HCT116 (cell line): ENCODE data around the gene CRYGN.

Experiments used
- CBX3 ChIP-seq: IDR thresholded peaks from 2 replicates; pipeline ENCODE4 v1.6.1; 2012; ENCODE audit warnings: low read depth
- EZH2 ChIP-seq: fragments of 200-600 bp; sonication (generic); IDR thresholded peaks from 2 replicates; pipeline ENCODE4 v1.6.1; 2017; ENCODE audit warnings: antibody characterized with exemption, mixed run types
- EZH2phosphoT487 ChIP-seq: fragments of 200-600 bp; IDR thresholded peaks from 2 replicates; pipeline ENCODE4 v1.6.1; 2018; ENCODE audit warnings: antibody characterized with exemption, borderline replicate concordance
- REST ChIP-seq: IDR thresholded peaks from 2 replicates; pipeline ENCODE4 v1.6.1; 2012; ENCODE audit warnings: low read depth
- SP1 ChIP-seq: IDR thresholded peaks from 2 replicates; pipeline ENCODE4 v1.6.1; 2012; ENCODE audit warnings: low read depth
- ZNF274 ChIP-seq: fragments of 200-500 bp; sonication (Bioruptor generic); IDR thresholded peaks from 2 replicates; pipeline ENCODE4 v1.6.1; 2014; ENCODE audit warnings: mild to moderate bottlenecking, low read depth, low read length, inconsistent platforms
- TF ChIP-seq, protein P1 (sequence below), 3 experiments: fragments of 200-600 bp in 1 of 3; sonication (generic) in 1 of 3; IDR thresholded peaks in 2 of 3; conservative IDR thresholded peaks in 1 of 3; 2 replicates each; pipeline ENCODE4 v1.5.1; 2012 to 2017; ENCODE audit warnings: low read depth in 2 of 3, low read length in 2 of 3, antibody characterized with exemption in 1 of 3, borderline replicate concordance in 1 of 3, control low read depth in 1 of 3, mild to moderate bottlenecking in 1 of 3, mixed read lengths in 1 of 3, mixed run types in 1 of 3, moderate library complexity in 1 of 3; ENCODE audit not compliant: insufficient read depth in 1 of 3
- TF ChIP-seq, protein P2 (sequence below): IDR thresholded peaks from 2 replicates; pipeline ENCODE4 v1.6.1; 2011; ENCODE audit warnings: mild to moderate bottlenecking, low read length, moderate library complexity; ENCODE audit not compliant: insufficient replicate concordance; ENCODE audit errors: extremely low read depth

DNA sequence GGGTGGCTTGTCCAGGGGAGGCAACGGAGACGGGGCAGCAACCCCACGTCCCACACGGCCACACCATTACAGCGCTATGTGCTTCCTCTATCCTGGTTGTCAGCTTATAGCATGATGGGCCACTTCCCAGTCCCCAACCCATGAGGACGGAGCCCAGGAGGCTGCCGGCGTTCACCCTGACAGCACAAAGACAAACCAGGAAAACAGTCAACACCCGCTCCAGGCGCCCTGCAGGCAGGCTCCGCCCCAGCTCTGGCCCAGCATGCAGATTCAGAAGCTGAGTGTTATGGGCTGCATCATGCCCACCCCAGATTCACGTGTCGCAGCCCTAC lies 44.9 kb downstream of the CRYGN start:
- TF ChIP-seq, protein P1, sequence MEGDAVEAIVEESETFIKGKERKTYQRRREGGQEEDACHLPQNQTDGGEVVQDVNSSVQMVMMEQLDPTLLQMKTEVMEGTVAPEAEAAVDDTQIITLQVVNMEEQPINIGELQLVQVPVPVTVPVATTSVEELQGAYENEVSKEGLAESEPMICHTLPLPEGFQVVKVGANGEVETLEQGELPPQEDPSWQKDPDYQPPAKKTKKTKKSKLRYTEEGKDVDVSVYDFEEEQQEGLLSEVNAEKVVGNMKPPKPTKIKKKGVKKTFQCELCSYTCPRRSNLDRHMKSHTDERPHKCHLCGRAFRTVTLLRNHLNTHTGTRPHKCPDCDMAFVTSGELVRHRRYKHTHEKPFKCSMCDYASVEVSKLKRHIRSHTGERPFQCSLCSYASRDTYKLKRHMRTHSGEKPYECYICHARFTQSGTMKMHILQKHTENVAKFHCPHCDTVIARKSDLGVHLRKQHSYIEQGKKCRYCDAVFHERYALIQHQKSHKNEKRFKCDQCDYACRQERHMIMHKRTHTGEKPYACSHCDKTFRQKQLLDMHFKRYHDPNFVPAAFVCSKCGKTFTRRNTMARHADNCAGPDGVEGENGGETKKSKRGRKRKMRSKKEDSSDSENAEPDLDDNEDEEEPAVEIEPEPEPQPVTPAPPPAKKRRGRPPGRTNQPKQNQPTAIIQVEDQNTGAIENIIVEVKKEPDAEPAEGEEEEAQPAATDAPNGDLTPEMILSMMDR (IDR thresholded peaks at IDR 0.05 in 2 of 3, conservative IDR thresholded peaks at IDR 0.05 in 1 of 3; ENCODE audit: borderline replicate concordance in 1 of 3, insufficient read depth in 1 of 3, low read depth in 2 of 3, low read length in 2 of 3) = no peak
- TF ChIP-seq REST (no peak), SP1 (no peak), EZH2 (no peak), EZH2phosphoT487 (no peak), ZNF274 (no peak), CBX3 (no peak)
- TF ChIP-seq, protein P2, sequence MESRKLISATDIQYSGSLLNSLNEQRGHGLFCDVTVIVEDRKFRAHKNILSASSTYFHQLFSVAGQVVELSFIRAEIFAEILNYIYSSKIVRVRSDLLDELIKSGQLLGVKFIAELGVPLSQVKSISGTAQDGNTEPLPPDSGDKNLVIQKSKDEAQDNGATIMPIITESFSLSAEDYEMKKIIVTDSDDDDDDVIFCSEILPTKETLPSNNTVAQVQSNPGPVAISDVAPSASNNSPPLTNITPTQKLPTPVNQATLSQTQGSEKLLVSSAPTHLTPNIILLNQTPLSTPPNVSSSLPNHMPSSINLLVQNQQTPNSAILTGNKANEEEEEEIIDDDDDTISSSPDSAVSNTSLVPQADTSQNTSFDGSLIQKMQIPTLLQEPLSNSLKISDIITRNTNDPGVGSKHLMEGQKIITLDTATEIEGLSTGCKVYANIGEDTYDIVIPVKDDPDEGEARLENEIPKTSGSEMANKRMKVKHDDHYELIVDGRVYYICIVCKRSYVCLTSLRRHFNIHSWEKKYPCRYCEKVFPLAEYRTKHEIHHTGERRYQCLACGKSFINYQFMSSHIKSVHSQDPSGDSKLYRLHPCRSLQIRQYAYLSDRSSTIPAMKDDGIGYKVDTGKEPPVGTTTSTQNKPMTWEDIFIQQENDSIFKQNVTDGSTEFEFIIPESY = no peak
